Ishikawa (cell line): ENCODE measurements around the gene CYP4A11.
A peak's percentile ranks its signal among the peaks of the same experiment; 100 is the strongest.

Experiments
- CEBPB ChIP-seq: IDR thresholded peaks from 2 replicates; pipeline ENCODE4 v1.6.1; 2012
- CREB1 ChIP-seq: IDR thresholded peaks from 2 replicates; pipeline ENCODE4 v1.6.1; 2012; ENCODE audit warnings: low read depth
- EGR1 ChIP-seq: IDR thresholded peaks from 2 replicates; pipeline ENCODE4 v1.6.1; 2012
- EP300 ChIP-seq: IDR thresholded peaks from 2 replicates; pipeline ENCODE4 v1.6.1; 2012; ENCODE audit warnings: borderline replicate concordance
- FOXM1 ChIP-seq: IDR thresholded peaks from 2 replicates; pipeline ENCODE4 v1.6.1; 2012; ENCODE audit warnings: low read depth, borderline replicate concordance
- MAX ChIP-seq: IDR thresholded peaks from 2 replicates; pipeline ENCODE4 v1.6.1; 2012
- NFIC ChIP-seq: IDR thresholded peaks from 2 replicates; pipeline ENCODE4 v1.6.1; 2012
- RAD21 ChIP-seq: IDR thresholded peaks from 2 replicates; pipeline ENCODE4 v1.6.1; 2012; ENCODE audit warnings: low read depth
- REST ChIP-seq: IDR thresholded peaks from 2 replicates; pipeline ENCODE4 v1.6.1; 2012; ENCODE audit warnings: low read depth, mild to moderate bottlenecking
- TAF1 ChIP-seq: IDR thresholded peaks from 2 replicates; pipeline ENCODE4 v1.6.1; 2012; ENCODE audit warnings: low read depth, mild to moderate bottlenecking
- TCF12 ChIP-seq: IDR thresholded peaks from 2 replicates; pipeline ENCODE4 v1.6.1; 2012; ENCODE audit warnings: low read depth
- TEAD4 ChIP-seq: IDR thresholded peaks from 2 replicates; pipeline ENCODE4 v1.6.1; 2012
- USF1 ChIP-seq: IDR thresholded peaks from 2 replicates; pipeline ENCODE4 v1.6.1; 2012
- YY1 ChIP-seq: IDR thresholded peaks from 2 replicates; pipeline ENCODE4 v1.6.1; 2012; ENCODE audit warnings: low read depth
- ZBTB7A ChIP-seq: IDR thresholded peaks from 2 replicates; pipeline ENCODE4 v1.6.1; 2012; ENCODE audit warnings: low read depth

Gene CYP4A11

GRCh38 chr1:46969014-46969619 is 27.8 kb upstream of the CYP4A11 start:
- TF ChIP-seq CEBPB (no peak), TAF1 (no peak), EGR1 (no peak), RAD21 (peak; percentile 18; the same call in 1 of the 2 replicates), TCF12 (no peak), EP300 (no peak)

- TF ChIP-seq NFIC, result no peak
- no peak for TF ChIP-seq TEAD4
- no peak for TF ChIP-seq FOXM1
- TF ChIP-seq TAF1, result no peak
- no peak for TF ChIP-seq REST
- no peak for TF ChIP-seq EP300
- TF ChIP-seq MAX, result no peak
- TF ChIP-seq EGR1, result no peak
- TF ChIP-seq YY1, result no peak
- no peak for TF ChIP-seq CEBPB
- no peak for TF ChIP-seq ZBTB7A
- no peak for TF ChIP-seq USF1
These were observed 19.9 kb upstream of the CYP4A11 start for GRCh38 chr1:46961066-46961758.

GRCh38 chr1:46960250-46960649 is 19.0 kb upstream of the CYP4A11 start:
- TF ChIP-seq TEAD4, result no peak
- TF ChIP-seq FOXM1, result no peak
- no peak for TF ChIP-seq MAX
- no peak for TF ChIP-seq TAF1
- TF ChIP-seq EGR1, result no peak
- TF ChIP-seq CEBPB, result no peak
- TF ChIP-seq USF1, result no peak
- TF ChIP-seq EP300, result no peak
- TF ChIP-seq RAD21, result no peak
- TF ChIP-seq YY1, result no peak
- no peak for TF ChIP-seq TCF12
- TF ChIP-seq REST, result no peak
- no peak for TF ChIP-seq CREB1
- TF ChIP-seq NFIC, result no peak
- no peak for TF ChIP-seq ZBTB7A

- no peak for TF ChIP-seq FOXM1
These were observed 7.5 kb upstream of the CYP4A11 start for GRCh38 chr1:46948629-46949416.

GRCh38 chr1:46942086-46942485 is 810 bp upstream of the CYP4A11 start:
- TF ChIP-seq ZBTB7A, result no peak
- TF ChIP-seq REST, result no peak
- TF ChIP-seq EGR1, result no peak
